ENCODE measurements around the gene NXT1.
"Not testable (repeated sequence)": the region's sequence is repeated elsewhere in the genome, so short reads cannot be mapped to it uniquely, and the experiment has no call there.

NXT1 gene

GRCh38 chr20:23331450-23332350 is 18.9 kb upstream of the NXT1 start:
- DNase-seq = no peak

DNA sequence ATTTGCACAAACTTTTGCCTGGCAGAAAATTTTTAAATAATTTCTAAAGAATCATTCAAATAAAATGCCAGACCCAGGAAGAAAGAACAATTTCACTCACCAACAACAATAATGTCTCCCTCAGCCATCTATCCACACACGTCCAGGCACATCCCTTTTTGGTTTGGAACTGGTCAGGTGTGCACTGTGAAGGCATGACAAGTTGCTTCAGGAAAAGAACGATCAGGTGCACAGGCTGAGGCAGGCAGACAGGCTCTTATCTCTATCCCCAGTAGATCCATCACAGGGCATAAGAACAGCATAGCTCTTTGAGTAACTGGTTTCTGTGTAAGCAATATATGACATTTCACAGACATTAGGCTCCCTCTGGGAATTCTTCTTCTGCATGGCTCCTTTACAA is 18.1 kb upstream of the NXT1 start:
- no peak for DNase-seq

DNA sequence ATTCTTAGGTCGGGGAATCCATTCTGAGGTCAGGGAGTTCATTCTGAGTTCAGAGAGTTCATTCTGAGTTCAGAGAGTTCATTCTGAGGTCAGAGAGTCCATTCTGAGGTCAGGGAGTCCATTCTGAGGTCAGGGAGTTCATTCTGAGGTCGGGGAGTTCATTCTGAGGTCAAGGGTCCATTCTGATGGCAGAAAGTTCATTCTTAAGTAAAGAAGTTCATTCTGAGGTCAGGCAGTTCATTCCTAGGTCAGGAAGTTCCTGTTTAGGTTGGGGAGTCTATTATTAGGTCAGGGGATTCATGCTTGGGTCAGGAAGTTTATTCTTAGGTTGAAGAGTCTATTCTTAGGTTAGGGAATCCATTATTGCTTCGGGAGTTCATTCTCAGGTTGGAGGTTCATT is 16.5 kb upstream of the NXT1 start:
- no peak for DNase-seq

- no peak for DNase-seq
Measured at GRCh38 chr20:23335521-23335920, 15.1 kb upstream of the NXT1 start.

GRCh38 chr20:23336476-23336875 is 14.1 kb upstream of the NXT1 start:
- DNase-seq = no peak

DNA sequence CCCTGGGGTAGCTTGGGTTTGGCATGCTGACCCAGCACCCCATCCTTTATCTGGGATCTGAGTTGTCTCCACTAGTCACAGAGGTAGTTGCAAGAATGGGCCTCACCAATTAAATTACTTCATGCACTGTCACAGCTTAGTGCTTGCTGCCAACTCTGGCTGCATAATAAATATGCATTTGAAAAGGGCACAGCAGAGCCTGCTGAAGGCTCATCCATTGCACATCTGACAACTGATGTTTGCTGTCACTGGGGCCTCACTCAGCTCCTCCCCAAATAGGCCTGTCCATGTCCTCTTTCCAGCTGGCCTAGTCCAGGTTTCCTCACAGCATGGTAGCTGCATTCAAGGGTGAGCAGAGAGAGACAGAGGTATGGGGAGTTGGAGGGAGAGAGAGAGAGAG is 13.3 kb upstream of the NXT1 start:
- no peak for DNase-seq

DNA sequence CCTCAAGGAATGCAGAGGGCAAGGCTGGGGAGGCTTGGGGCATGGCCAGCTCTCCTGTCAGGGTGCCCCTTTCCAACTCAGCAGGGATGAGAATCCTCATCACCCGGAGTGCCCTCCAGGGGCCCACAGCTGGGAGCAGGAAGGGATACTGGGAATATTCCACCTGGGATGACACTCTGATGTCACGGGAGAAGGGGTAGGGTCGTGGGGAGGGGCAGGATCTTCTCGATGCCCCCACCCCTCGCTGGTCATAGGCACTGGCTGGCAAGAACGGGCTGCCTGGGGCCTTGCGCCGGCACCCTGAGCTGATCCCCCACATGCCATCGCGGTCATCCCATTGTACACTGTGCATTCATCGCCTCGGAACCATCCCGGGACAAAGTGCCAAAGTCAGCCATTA is 10.6 kb upstream of the NXT1 start:
- no peak for DNase-seq

GRCh38 chr20:23340524-23340923 is 10.1 kb upstream of the NXT1 start:
- DNase-seq = peak; percentile 24

- no peak for DNase-seq
Measured at GRCh38 chr20:23341073-23341472, 9.5 kb upstream of the NXT1 start.

DNA sequence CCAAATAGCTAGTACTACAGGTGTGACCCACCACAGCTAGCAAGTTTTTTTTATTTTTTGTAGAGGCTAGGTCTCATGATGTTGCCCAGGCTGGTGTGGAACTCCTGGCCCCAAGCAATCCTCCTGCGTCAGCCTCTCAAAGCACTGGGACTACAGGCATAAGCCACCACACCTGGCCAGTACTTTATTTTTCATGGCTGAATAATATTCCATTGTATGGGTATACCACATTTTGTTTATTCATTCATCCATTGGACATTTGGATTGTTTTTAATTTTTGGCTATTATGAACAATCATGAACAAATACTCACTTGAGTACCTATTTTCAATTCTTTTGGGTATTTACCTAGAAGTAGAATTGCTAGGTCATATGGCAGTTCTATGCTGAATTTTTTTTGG is 7.0 kb upstream of the NXT1 start:
- DNase-seq = no peak

GRCh38 chr20:23344336-23344735 is 6.3 kb upstream of the NXT1 start:
- DNase-seq = no peak

DNA sequence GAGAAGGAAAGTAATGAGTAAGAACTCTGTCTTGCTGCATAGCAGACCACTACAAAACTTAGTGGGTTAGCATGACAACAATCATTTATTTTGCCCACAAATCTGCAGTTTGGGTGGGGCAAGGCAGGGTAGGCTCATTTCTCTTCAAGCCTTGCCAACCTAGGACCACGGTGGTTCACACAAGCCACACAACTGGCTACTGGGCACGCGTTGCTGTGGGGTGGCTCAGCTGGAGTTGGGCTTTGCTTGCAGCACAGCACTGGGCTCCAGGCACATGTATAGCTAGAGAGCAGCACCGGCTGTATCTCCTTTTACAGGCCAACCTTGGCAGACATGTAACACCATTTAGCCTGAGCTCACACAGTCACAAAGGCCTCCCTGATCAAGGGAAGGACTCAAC is 4.6 kb upstream of the NXT1 start:
- DNase-seq = no peak

GRCh38 chr20:23347791-23348190 is 2.8 kb upstream of the NXT1 start:
- DNase-seq = no peak

DNA sequence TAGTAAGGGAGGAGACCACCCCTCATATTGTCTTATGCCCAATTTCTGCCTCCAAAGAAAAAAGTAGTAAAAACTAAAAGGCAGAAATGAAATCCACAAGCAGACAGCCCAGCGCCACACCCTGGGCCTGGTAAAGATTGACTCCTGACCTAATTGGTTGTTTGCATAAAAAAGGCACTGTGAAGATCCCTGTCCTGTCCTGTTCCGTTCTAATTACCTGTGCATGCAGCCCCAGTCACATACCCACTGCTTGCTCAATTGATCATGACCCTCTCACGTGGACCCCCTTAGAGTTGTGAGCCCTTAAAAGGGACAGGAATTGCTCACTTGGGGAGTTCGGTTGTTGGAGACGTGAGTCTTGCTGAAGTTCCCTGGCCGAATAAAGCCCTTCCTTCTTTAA is 2.1 kb upstream of the NXT1 start:
- not testable (repeated sequence) for DNase-seq

DNA sequence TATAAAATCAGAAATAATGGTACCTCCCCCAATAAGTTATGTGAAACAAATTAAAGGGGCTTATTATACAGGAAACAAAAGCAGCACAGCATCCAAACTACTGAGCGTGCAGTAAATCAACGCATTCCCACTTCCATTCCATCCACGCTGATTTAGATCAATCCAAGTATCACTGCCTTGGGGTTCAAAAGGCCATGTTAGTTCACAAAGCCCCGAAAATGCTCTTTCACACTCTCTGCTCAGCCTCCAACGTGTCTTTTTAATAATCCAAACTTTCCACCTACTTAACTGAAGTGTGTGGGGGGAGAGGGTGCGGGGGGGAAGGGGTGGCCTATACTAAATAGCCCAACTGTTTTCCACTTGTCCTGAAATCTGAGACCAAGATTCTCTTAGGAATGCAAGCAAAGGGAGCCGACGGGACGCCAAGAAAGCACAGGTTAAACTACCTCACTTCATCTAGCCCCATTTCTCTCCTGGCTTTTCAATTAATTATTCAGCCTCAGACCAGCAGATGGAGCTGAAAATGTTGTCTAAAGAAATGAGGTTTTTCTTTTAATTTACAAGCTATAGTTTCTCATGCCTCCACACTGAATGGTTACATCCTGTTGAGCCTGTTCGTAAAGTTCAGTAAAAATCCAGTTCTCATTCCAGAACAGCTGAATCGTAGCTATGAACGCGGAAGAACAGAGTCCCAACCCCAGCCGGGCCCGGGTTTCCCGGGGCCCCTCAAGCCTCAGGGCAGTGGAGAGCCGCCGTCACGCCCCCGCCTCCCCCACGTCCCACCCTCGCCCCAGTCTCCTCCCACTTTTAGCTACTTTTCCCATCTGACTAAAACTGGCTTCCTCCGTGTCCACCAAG is 1.0 kb upstream of the NXT1 start:
- peak; percentile 73 for DNase-seq

- peak; percentile 59 for DNase-seq
Measured at GRCh38 chr20:23350904-23351838, 580 bp downstream of the NXT1 start.

GRCh38 chr20:23356203-23356602 is 5.6 kb downstream of the NXT1 start:
- DNase-seq = no peak

GRCh38 chr20:23357767-23358562 is 7.4 kb downstream of the NXT1 start:
- DNase-seq = peak; percentile 100

DNA sequence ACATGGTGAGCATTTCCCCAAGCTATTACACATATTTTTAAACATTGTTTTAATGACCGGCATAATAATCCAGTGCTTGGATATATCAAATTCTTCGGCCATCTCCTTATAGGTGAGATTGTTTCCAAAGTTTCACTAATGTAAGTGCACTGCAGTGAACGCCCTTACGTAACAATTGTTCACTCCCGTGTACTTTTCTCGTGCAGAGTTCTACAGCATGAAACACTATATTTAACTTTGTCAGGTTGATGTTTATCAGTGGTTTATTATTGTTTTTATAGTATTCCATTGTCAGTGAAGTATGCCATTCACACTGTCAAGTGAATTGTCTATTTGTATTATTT is 7.9 kb downstream of the NXT1 start:
- DNase-seq = no peak

GRCh38 chr20:23358923-23359593 is 8.5 kb downstream of the NXT1 start:
- DNase-seq = no peak

GRCh38 chr20:23360531-23360930 is 9.9 kb downstream of the NXT1 start:
- no peak for DNase-seq

DNA sequence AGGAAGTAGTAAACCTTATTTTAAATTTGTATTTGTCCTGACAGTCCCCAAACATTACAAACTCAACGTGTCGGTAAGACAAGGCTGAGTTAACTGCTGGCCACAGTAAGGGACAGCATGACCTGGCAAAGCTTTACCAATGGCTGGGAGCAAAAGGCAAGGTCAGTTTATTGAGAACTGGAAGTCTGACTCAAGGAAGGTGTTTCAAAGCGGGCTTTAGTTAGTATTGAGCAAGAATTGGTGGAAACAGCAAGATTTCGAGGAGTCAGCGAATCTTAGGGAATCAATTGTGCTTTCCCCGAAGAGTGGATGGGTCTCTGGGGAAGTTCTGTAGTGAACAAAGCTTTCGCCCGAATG is 10.5 kb downstream of the NXT1 start:
- no peak for DNase-seq
